ENCODE data around the gene SELENOT. TPM values are rescaled to one million over a fixed set of nuclear protein-coding genes. Genes with fewer than 3 reads are reported as not detected.

The SELENOT gene
- total and polyA plus RNA-seq, 2 of the 8 experiments (the other 6 are each of a cell fraction or from before 2014, with no cell fraction given), result 79.0 to 290 TPM

- TF ChIP-seq EGR1 (IDR thresholded peaks at IDR 0.05; ENCODE audit: borderline replicate concordance, low read depth, low read length) (no peak), GABPA (IDR thresholded peaks at IDR 0.05; ENCODE audit: borderline replicate concordance, insufficient read depth, low read length) (no peak), MAFK (IDR thresholded peaks at IDR 0.05; ENCODE audit: low read depth, low read length) (no peak), CTCF (IDR thresholded peaks at IDR 0.05; ENCODE audit: control extremely low read depth in 1 of 3, insufficient read depth in 1 of 3, low read depth in 1 of 3, low read length in 3 of 3) (no peak), TAF1 (IDR thresholded peaks at IDR 0.05; ENCODE audit: low read depth, low read length) (no peak), GTF2F1 (IDR thresholded peaks at IDR 0.05; ENCODE audit: borderline replicate concordance, low read depth, low read length) (no peak), SIN3A (conservative IDR thresholded peaks at IDR 0.05 in 1 of 2, IDR thresholded peaks at IDR 0.05 in 1 of 2; ENCODE audit: low read depth in 1 of 2, low read length in 2 of 2) (no peak)
Measured at GRCh38 chr3:150555859-150556436, 47.2 kb upstream of the SELENOT start (continued).
